ENCODE data around the gene FBXO44. TPM values are rescaled to one million over a fixed set of nuclear protein-coding genes. Genes with fewer than 3 reads are reported as not detected.
A peak's percentile ranks its signal among the peaks of the same experiment; 100 is the strongest.

FBXO44 gene
- total RNA-seq, 1 experiment from 2014 or later, result 24.5 TPM

DNA sequence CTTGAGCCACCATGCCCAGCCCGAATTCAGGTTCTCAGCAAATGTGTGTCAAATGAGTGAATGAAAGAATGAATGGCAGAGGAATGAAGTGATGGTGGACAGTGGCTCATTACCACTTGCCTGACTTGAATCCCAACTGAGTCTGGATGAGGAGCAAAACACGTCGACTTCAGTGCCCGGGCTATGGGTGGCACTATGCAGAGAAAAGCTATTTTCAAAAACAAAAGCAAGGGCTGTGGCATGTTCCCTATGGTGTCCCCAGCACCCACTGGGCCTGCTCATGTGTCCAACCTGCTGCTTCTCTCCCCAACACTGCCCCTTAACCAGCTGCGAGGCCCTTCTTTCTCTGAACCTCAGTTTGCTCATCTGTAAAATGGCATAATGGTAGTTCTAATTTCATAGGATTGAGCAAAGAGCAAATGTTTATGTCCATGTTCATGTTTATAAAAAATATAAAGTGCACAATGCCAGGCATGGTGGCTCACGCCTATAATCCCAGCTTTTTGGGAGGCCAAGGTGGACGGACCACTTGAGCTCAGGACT, 30.6 kb downstream of the FBXO44 start:
- no peak overlapping the region; a peak in 1 of 5 replicates for H3K4me3 Mint-ChIP-seq
- WGBS (ENCODE audit: extremely low coverage, insufficient read length, low lambda C conversion rate), result no CpG with 5 or more reads among the region's 7 CpGs

More for the DNA sequence above, 30.6 kb downstream of the FBXO44 start:
- Histone ChIP-seq H2BK120ac (ENCODE audit: low read depth, low read length, poor library complexity, severe bottlenecking) (no peak overlapping the region), H3K14ac (ENCODE audit: insufficient read depth, low read length) (no peak overlapping the region), H2BK15ac (ENCODE audit: low read depth, low read length) (no peak overlapping the region), H4K20me1 (ENCODE audit: control insufficient read depth, insufficient read depth, insufficient read length) (no peaks in the 10 kb centered on the region), H3K56ac (ENCODE audit: insufficient read length, low read depth, low read length) (no peak overlapping the region), H3K4me1 (ENCODE audit: insufficient read depth, low read length) (peaks cover 24% of the 10 kb centered on the region; the same call in 1 of the 2 replicates), H2BK5ac (ENCODE audit: insufficient read length, low read length) (no peak overlapping the region), H3K4me2 (ENCODE audit: insufficient read depth, insufficient read length, low read length) (no peak overlapping the region), H4K8ac (replicated peaks; ENCODE audit: insufficient read length, low read depth, low read length) (no peak overlapping the region), H3K27ac (ENCODE audit: insufficient read length, low read depth, low read length) (no peak overlapping the region), H3K23me2 (ENCODE audit: insufficient read length, low read depth, low read length, poor library complexity, severe bottlenecking) (peaks cover 8% of the 10 kb centered on the region), H3K4ac (ENCODE audit: low read depth, low read length) (no peak overlapping the region), H4K91ac (ENCODE audit: insufficient read length, low read depth, low read length) (no peak overlapping the region), H2AFZ (ENCODE audit: low read length) (no peak overlapping the region), H2AK5ac (ENCODE audit: insufficient read length, low read length) (no peak overlapping the region), H3K27me3 (ENCODE audit: insufficient read depth, low read length) (no peaks in the 10 kb centered on the region), H2BK12ac (ENCODE audit: insufficient read length, low read depth, low read length) (no peak overlapping the region), H3T11ph (ENCODE audit: low read length) (no peak overlapping the region), H3K79me1 (ENCODE audit: insufficient read depth, low read depth, low read length, poor library complexity, severe bottlenecking) (no peaks in the 10 kb centered on the region), H3K9me3 (ENCODE audit: control insufficient read depth, low read depth, low read length) (no peaks in the 10 kb centered on the region), H4K5ac (ENCODE audit: insufficient read length, low read depth, low read length) (no peak overlapping the region), H2BK20ac (ENCODE audit: low read depth, low read length, poor library complexity, severe bottlenecking) (no peak overlapping the region), H3K18ac (ENCODE audit: insufficient read length, low read depth, low read length) (no peak overlapping the region), H3K79me2 (ENCODE audit: insufficient read depth, low read length) (peaks cover 29% of the 10 kb centered on the region; the same call in 1 of the 2 replicates), H3K23ac (ENCODE audit: insufficient read length, low read depth, low read length) (no peak overlapping the region), H3K9ac (ENCODE audit: extremely low read depth, insufficient read length, low read length) (no peak overlapping the region)
- H3K36me3 Mint-ChIP-seq (ENCODE audit: insufficient read depth in 1 of 3, low read depth in 3 of 3), result peaks cover 6 to 25% (median 19%) of the 10 kb centered on the region in 3 experiments; a peak in 5 of 7 replicates
- no peak for DNase-seq
- H3K9me3 Mint-ChIP-seq, result no peaks in the 10 kb centered on the region
- TF ChIP-seq, protein P1, sequence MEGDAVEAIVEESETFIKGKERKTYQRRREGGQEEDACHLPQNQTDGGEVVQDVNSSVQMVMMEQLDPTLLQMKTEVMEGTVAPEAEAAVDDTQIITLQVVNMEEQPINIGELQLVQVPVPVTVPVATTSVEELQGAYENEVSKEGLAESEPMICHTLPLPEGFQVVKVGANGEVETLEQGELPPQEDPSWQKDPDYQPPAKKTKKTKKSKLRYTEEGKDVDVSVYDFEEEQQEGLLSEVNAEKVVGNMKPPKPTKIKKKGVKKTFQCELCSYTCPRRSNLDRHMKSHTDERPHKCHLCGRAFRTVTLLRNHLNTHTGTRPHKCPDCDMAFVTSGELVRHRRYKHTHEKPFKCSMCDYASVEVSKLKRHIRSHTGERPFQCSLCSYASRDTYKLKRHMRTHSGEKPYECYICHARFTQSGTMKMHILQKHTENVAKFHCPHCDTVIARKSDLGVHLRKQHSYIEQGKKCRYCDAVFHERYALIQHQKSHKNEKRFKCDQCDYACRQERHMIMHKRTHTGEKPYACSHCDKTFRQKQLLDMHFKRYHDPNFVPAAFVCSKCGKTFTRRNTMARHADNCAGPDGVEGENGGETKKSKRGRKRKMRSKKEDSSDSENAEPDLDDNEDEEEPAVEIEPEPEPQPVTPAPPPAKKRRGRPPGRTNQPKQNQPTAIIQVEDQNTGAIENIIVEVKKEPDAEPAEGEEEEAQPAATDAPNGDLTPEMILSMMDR (conservative IDR thresholded peaks at IDR 0.05), result peak; percentile 41; the same call in 2 of the 3 replicates
- H3K27me3 Mint-ChIP-seq (ENCODE audit: low read depth), result no peaks in the 10 kb centered on the region
- H3K27ac Mint-ChIP-seq, result peak overlapping the region in 2 of 3 experiments; percentile 25 to 98; a peak in 2 of 7 replicates
- peaks cover 63 to 77% of the 10 kb centered on the region in 2 experiments for H3K4me1 Mint-ChIP-seq

All from H9 (cell line).